Stimulated activated CD8-positive, alpha-beta memory T cell treated with anti-CD3 and anti-CD28 coated beads, Interleukin-4, amount 100 ng/mL, for 48 hours (primary cell): ENCODE results near the gene CMIP.
"Not testable (repeated sequence)": the region's sequence is repeated elsewhere in the genome, so short reads cannot be mapped to it uniquely, and the experiment has no call there.

ENCODE experiments used
- DNase-seq: peaks from one replicate; pipeline ENCODE4 v3.0.0-alpha.2; 2020

The CMIP gene

GRCh38 chr16:81731649-81732048 is 287.0 kb downstream of the CMIP start:
- DNase-seq: no peak

- no peak for DNase-seq
Measured at GRCh38 chr16:81732699-81733098, 288.1 kb downstream of the CMIP start.

GRCh38 chr16:81733295-81733694 is 288.7 kb downstream of the CMIP start:
- DNase-seq: no peak

- DNase-seq: no peak
Measured at GRCh38 chr16:81734632-81735434, 290.2 kb downstream of the CMIP start.

GRCh38 chr16:81737885-81738536 is 293.4 kb downstream of the CMIP start:
- peak; percentile 91 for DNase-seq

- DNase-seq: no peak
Measured at GRCh38 chr16:81738783-81739496, 294.3 kb downstream of the CMIP start.

GRCh38 chr16:81739503-81739902 is 294.9 kb downstream of the CMIP start:
- no peak for DNase-seq

- DNase-seq: no peak
Measured at GRCh38 chr16:81740169-81740568, 295.6 kb downstream of the CMIP start.

GRCh38 chr16:81741430-81741770 is 296.8 kb downstream of the CMIP start:
- DNase-seq: not testable (repeated sequence)

- no peak for DNase-seq
Measured at GRCh38 chr16:81744385-81744784, 299.8 kb downstream of the CMIP start.

GRCh38 chr16:81744911-81745310 is 300.3 kb downstream of the CMIP start:
- DNase-seq: no peak

- DNase-seq: peak; percentile 85
Measured at GRCh38 chr16:81745704-81746558, 301.3 kb downstream of the CMIP start.

- no peak for DNase-seq
Measured at GRCh38 chr16:81746566-81746965, 302.0 kb downstream of the CMIP start.

- DNase-seq: no peak
Measured at GRCh38 chr16:81748476-81749198, 304.0 kb downstream of the CMIP start.

- no peak for DNase-seq
Measured at GRCh38 chr16:81752225-81752875, 307.7 kb downstream of the CMIP start.

- DNase-seq: no peak
Measured at GRCh38 chr16:81752876-81753227, 308.2 kb downstream of the CMIP start.

GRCh38 chr16:81754858-81755257 is 310.2 kb downstream of the CMIP start:
- DNase-seq: no peak

GRCh38 chr16:81755915-81756614 is 311.5 kb downstream of the CMIP start:
- DNase-seq: no peak

GRCh38 chr16:81756615-81757356 is 312.2 kb downstream of the CMIP start:
- no peak for DNase-seq

- no peak for DNase-seq
Measured at GRCh38 chr16:81758376-81758775, 313.8 kb downstream of the CMIP start.
